Astrocyte (in vitro differentiated cells and primary cell): Measurements from ENCODE around the gene SUN1.

Experiments used
- EZH2 ChIP-seq: IDR thresholded peaks from 2 replicates; pipeline ENCODE4 v1.6.1; 2012; ENCODE audit warnings: mild to moderate bottlenecking, low read length, inconsistent platforms; ENCODE audit not compliant: insufficient read depth
- TF ChIP-seq, protein P1 (sequence below): IDR thresholded peaks from 2 replicates; pipeline ENCODE4 v1.5.1; 2011; ENCODE audit warnings: low read depth, mild to moderate bottlenecking, inconsistent platforms, low read length, moderate library complexity; ENCODE audit not compliant: insufficient read depth

DNA sequence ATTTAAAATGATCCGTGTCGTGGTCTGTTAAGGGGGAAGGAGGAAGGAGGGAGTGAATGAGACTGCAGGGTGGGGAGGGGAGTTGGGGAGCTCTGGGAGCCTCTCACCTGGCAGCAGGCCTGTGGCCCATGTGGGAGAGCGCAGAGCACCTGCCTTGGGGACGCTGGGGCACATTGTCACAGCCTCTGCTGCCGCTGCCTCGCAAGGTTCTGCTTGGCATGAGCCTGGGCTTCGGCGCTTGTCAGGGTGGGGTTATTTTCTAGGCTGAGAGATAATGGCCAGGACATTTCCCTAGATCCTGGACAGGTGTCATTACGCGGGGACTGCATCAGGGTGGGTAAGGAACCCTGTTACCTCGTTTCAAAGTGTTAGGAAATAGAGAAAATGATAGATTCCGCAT lies 2.2 kb upstream of the SUN1 start:
- TF ChIP-seq, protein P1, sequence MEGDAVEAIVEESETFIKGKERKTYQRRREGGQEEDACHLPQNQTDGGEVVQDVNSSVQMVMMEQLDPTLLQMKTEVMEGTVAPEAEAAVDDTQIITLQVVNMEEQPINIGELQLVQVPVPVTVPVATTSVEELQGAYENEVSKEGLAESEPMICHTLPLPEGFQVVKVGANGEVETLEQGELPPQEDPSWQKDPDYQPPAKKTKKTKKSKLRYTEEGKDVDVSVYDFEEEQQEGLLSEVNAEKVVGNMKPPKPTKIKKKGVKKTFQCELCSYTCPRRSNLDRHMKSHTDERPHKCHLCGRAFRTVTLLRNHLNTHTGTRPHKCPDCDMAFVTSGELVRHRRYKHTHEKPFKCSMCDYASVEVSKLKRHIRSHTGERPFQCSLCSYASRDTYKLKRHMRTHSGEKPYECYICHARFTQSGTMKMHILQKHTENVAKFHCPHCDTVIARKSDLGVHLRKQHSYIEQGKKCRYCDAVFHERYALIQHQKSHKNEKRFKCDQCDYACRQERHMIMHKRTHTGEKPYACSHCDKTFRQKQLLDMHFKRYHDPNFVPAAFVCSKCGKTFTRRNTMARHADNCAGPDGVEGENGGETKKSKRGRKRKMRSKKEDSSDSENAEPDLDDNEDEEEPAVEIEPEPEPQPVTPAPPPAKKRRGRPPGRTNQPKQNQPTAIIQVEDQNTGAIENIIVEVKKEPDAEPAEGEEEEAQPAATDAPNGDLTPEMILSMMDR: no peak
- no peak for TF ChIP-seq EZH2
